IPS-NIHi11 (cell line): ENCODE measurements around the gene RPLP2.
A peak's percentile ranks its signal among the peaks of the same experiment; 100 is the strongest.

ENCODE experiments used
- DNase-seq: peaks from one replicate; pipeline ENCODE4 v3.0.0; 2012; ENCODE audit warnings: mixed read lengths, low spot score

The RPLP2 gene

GRCh38 chr11:836700-837099 is 26.9 kb downstream of the RPLP2 start:
- DNase-seq = no peak

GRCh38 chr11:837189-837989 is 27.6 kb downstream of the RPLP2 start:
- DNase-seq = no peak

- no peak for DNase-seq
These were observed 28.2 kb downstream of the RPLP2 start for GRCh38 chr11:837990-838307.

DNA sequence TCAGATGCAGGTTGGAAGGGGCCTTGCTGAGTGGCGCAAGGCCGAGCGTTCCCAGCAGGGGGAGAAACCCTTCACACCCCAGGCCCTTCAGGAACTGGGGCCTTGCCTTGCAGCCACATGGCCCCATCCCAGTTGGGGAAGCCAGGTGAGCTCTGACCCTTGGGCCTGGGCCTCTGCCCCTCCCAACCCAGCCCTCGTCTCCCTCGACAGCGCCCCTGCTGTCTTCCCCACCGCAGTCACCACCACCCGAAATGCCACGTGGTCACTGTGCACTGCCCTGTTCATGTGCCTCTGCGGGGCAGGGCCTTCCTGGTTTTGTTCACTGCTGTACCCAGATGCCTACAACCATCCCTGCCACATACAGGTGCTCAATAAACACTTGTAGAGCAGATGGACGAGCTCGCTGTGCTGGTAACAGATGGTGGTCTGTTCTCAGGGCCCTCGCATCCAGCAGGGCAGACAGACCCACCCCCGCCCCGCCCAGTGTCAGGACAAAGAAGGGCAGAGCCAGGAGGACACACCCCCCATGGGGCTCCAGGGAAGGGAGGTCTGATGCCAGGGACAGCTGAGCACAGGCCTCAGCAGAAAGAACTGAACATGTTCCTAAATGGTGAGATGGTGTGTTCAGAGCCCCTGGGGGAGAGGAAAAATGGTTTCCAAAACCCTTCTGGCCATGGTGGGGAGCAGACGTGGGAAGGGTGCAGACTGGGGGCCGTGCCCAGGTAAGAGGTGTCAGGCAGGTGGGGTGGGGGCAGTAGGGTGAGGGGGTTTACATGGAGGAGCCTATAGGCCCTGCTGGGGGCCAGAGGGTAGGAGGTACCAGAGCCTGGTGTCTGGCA is 28.9 kb downstream of the RPLP2 start:
- no peak for DNase-seq

DNA sequence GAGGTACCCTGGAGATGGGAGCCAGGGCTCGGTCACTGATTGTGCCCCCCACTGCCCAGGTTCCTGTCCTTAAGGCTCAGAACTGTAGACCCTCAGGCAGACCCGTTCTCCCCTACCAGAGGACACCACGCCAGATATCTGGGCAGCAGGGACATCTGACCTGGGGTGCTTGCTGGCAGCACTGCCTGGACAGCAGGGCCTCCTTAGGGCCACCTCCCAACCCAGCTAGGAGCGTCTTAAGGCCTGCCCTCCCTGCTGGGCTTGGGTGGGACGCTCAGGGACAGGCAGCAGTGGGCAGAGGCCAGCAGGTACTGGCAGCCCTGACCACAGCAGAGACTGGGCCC is 29.5 kb downstream of the RPLP2 start:
- DNase-seq = no peak

GRCh38 chr11:839875-840617 is 30.3 kb downstream of the RPLP2 start:
- no peak for DNase-seq

- no peak for DNase-seq
These were observed 32.2 kb downstream of the RPLP2 start for GRCh38 chr11:841981-842369.

GRCh38 chr11:842370-843002 is 32.7 kb downstream of the RPLP2 start, which contains the start of the genes POLR2L and TSPAN4:
Gene POLR2L, minus strand, starts transcription at chr11:842529. Its CDS starts 21 bp downstream, at chr11:842508.
Gene TSPAN4, plus strand, starts transcription at chr11:842852. Its CDS starts 7,453 bp downstream, at chr11:850305.
- peak; percentile 87 for DNase-seq

DNA sequence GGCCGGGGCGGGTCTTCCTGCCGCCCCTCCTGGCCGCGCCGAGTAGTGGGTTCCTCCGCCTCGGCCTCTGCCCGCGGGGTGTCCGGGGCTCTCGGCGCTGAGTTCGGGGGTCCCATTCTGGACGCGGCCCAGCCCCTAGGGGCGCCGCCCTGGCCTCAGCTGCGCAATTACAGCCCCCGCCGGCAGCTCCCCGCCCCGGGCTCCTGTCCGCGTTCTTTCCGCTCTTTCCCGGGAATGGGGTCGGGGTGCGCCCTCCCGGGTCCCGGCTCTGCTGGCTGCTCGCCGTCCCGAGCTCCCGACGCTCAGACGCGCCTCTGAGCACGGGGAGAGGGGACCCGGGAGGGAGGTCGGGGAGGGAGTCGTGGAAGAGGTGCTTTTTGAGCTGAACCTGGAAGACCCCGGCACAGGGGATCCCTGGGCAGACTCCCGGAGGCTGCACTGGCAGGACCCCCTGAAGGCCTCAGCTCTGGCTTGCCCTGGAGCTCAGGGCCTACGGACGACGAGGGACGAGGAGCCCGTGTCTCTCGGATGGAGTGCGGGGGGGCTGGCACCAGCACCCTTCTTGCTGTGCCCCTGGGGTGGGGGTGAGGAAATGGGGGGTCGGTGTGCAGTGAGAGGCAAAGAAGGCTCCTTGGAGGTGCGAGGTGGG is 33.4 kb downstream of the RPLP2 start:
- DNase-seq = no peak

- peak; percentile 74 for DNase-seq
These were observed 34.3 kb downstream of the RPLP2 start for GRCh38 chr11:843818-844692.

DNA sequence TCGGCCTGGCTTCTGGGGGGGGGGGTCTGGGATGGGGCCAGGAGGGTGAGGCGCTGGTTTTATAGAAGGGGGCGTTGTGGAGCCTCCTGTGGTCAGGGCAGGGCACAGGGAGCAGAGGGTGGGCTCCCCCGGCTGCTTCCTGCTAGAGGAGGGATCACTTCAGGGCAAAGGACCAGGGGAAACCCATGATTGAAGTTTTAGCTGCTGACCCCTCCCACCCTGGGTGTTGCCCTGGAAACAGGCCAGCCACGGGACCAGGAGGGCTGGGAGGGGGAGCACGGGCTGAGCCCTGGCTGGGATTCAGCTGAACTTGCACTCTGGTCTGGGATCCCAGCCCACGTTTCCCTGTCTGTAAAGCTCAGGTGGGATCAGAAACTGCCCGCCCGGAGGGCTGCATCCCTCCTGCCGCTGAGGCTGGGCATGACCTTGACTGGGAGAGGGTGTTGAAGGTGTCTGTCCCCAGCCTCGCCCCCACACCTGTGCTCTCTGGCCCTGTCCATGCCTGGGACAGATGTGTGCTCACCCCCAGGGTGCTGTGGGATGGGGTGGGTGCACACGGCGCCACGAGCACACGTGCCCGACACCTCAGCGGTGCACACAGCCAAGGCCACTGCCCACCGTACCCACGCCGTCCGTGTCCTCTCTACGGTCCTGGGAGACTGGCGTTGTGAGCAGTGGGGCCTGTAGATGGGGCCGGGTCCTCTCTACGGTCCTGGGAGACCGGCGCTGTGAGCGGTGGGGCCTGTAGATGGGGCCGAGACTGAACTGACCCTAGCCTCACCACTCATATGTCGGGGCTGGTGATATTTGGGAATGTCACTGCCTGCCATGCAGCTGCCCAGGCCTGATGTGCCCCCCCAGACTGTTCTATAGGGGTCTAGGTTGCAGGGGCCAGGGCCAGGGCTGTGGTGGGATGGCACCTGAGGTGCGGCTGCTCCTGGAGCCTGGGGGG is 35.2 kb downstream of the RPLP2 start:
- peak; percentile 75 for DNase-seq

GRCh38 chr11:845872-846495 is 36.2 kb downstream of the RPLP2 start:
- DNase-seq = no peak

DNA sequence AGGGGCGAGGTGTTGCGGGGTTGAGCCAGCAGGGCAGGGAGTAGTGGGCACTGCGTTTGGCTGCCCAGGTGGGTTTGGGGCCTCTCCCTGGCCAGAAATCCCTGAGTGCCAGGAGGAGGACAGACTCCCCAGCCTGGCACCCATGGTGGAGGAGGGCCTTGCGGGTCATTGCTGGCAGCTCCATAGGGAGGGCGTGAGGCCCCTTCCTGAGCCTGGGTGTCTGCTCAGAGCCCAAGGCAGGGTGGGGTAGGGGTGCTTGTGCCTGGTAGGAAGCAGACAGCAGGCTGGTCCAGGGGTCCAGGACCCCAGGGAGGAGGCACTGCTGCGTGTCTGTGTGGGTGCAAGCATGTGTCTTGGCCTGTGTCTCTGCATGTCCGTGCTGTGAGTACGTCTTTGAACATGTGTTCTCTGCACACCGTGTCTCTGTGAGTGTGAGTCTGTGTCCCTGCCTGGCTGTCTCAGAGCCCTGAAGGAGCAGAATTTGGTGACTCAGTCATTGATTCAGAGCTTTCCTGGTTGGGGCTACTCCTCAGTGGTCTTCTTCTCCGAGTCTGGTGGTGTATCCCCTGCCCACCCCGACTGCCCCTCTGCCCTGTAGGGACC is 36.8 kb downstream of the RPLP2 start:
- DNase-seq = no peak

GRCh38 chr11:847876-848275 is 38.1 kb downstream of the RPLP2 start:
- DNase-seq = no peak

GRCh38 chr11:848380-848931 is 38.7 kb downstream of the RPLP2 start:
- DNase-seq = peak; percentile 69

GRCh38 chr11:849104-849824 is 39.5 kb downstream of the RPLP2 start:
- DNase-seq = peak; percentile 94

DNA sequence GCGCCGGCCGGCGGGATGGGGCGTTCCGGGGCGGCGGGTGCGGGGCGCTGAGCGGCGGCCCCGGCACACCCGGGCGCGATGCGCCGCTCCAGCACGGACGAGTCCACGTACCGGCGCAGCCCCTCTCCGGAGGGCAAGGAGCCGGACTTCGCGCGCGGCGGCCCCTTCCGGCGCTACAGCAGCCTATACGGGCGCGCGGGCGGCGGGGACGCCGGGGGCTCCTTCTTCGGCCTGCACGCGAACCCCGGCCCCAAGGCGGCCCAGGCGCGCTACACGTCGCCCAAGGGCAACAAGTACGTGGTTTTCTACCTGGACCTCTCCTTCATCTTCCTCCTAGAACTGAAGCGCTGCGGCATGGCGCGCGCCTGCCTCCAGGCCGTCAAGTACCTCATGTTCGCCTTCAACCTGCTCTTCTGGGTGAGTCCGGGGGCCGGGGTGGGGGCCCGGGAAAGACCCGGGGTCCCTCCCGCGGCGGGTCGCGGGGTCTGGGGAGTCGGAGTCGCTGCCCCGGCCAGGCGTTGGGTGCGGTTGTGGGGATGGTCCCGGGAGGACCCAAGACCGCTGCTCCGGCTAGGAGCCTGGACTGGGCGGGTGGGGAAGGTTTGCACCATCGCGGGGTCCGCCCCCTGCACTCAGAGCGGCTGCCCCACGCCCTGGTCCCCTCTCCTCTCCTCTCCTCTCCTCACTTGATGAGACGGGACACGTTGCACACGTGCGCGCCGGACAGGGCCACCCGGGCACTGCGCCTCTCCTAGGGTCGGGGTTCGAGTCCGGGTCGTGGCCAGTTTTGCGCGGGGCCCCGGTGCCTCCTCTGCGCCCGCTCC is 40.4 kb downstream of the RPLP2 start:
- DNase-seq = peak; percentile 29
